Activated naive CD4-positive, alpha-beta T cell treated with anti-CD3 and anti-CD28 coated beads, Interleukin-2, amount 50 U/mL, for 72 hours (primary cell): ENCODE results near the gene KIF1A. TPM values are rescaled to one million over a fixed set of nuclear protein-coding genes. Genes with fewer than 3 reads are reported as not detected.

ENCODE experiments used
- ATAC-seq, 2 donors: fragments of 150-1000 bp; cut with Tn5 transposase; 2 replicates each; pipeline ENCODE4 v1.10.0; 2021; ENCODE audit warnings: mild to moderate bottlenecking in 2 of 2, moderate library complexity in 2 of 2
- DNase-seq, 2 donors: peaks; one replicate each; pipeline ENCODE4 v3.0.0; 2021 to 2022; ENCODE audit warnings: low spot score in 2 of 2
- H3K27ac Mint-ChIP-seq, 2 donors: one replicate each; pipeline ENCODE4 v1.8.0; 2022; ENCODE audit warnings: mild to moderate bottlenecking in 2 of 2, mixed read lengths in 2 of 2
- H3K36me3 Mint-ChIP-seq, 2 donors: one replicate each; pipeline ENCODE4 v1.8.0; 2022; ENCODE audit warnings: mixed read lengths in 2 of 2
- H3K9me3 Mint-ChIP-seq, 2 donors: one replicate each; pipeline ENCODE4 v1.8.0; 2022; ENCODE audit warnings: mixed read lengths in 2 of 2
- total RNA-seq, 2 donors: library from RNA; stranded (reverse); gene quantifications; one replicate each; pipeline ENCODE4 v1.2.3, GENCODE V29; 2022

Gene KIF1A
- total RNA-seq, 2 donors from 2014 or later = 2.1 to 6.6 TPM

GRCh38 chr2:240777456-240778212 lies 42.4 kb downstream of the KIF1A start:
- Mint-ChIP-seq H3K27ac (no peak overlapping the region), H3K36me3 (no peaks in the 10 kb centered on the region), H3K9me3 (no peaks in the 10 kb centered on the region)
- DNase-seq (no peak), ATAC-seq (no peak)

- Mint-ChIP-seq H3K27ac (no peak overlapping the region), H3K36me3 (no peaks in the 10 kb centered on the region), H3K9me3 (no peaks in the 10 kb centered on the region)
- DNase-seq (no peak), ATAC-seq (no peak)
These were observed 44.1 kb downstream of the KIF1A start for GRCh38 chr2:240775905-240776304.

GRCh38 chr2:240774856-240775255 lies 45.2 kb downstream of the KIF1A start:
- H3K9me3 Mint-ChIP-seq = no peaks in the 10 kb centered on the region
- no peak for ATAC-seq
- no peaks in the 10 kb centered on the region for H3K36me3 Mint-ChIP-seq
- no peak overlapping the region for H3K27ac Mint-ChIP-seq
- no peak for DNase-seq

- no peak overlapping the region for H3K27ac Mint-ChIP-seq
- ATAC-seq = no peak
- no peaks in the 10 kb centered on the region for H3K9me3 Mint-ChIP-seq
- no peaks in the 10 kb centered on the region for H3K36me3 Mint-ChIP-seq
- DNase-seq = no peak
These were observed 50.9 kb downstream of the KIF1A start for GRCh38 chr2:240769096-240769495.

- H3K36me3 Mint-ChIP-seq = no peaks in the 10 kb centered on the region
- DNase-seq (no peak), ATAC-seq (no peak)
- H3K27ac Mint-ChIP-seq = no peak overlapping the region
- no peaks in the 10 kb centered on the region for H3K9me3 Mint-ChIP-seq
These were observed 51.8 kb downstream of the KIF1A start for GRCh38 chr2:240768216-240768615.

GRCh38 chr2:240767341-240767740 lies 52.7 kb downstream of the KIF1A start:
- DNase-seq (no peak), ATAC-seq (no peak)
- Mint-ChIP-seq H3K9me3 (no peaks in the 10 kb centered on the region), H3K27ac (peak overlapping the region in 1 of 2 donors; percentile 44), H3K36me3 (no peaks in the 10 kb centered on the region)

GRCh38 chr2:240766072-240766471 lies 53.9 kb downstream of the KIF1A start:
- Mint-ChIP-seq H3K9me3 (no peaks in the 10 kb centered on the region), H3K27ac (no peak overlapping the region)
- no peak for ATAC-seq

GRCh38 chr2:240765007-240765406 lies 55.0 kb downstream of the KIF1A start:
- ATAC-seq = no peak
- Mint-ChIP-seq H3K36me3 (no peaks in the 10 kb centered on the region), H3K27ac (no peak overlapping the region), H3K9me3 (no peaks in the 10 kb centered on the region)
- DNase-seq = no peak

More at GRCh38 chr2:240766072-240766471, 53.9 kb downstream of the KIF1A start:
- H3K36me3 Mint-ChIP-seq = no peaks in the 10 kb centered on the region
- no peak for DNase-seq

GRCh38 chr2:240764605-240765004 lies 55.4 kb downstream of the KIF1A start:
- no peak for ATAC-seq
- no peaks in the 10 kb centered on the region for H3K36me3 Mint-ChIP-seq
- H3K9me3 Mint-ChIP-seq = no peaks in the 10 kb centered on the region
- H3K27ac Mint-ChIP-seq = no peak overlapping the region
- no peak for DNase-seq

- ATAC-seq (no peak), DNase-seq (no peak)
- Mint-ChIP-seq H3K27ac (no peak overlapping the region), H3K36me3 (no peaks in the 10 kb centered on the region), H3K9me3 (no peaks in the 10 kb centered on the region)
These were observed 57.0 kb downstream of the KIF1A start for GRCh38 chr2:240762971-240763370.

GRCh38 chr2:240762249-240762648 lies 57.8 kb downstream of the KIF1A start:
- H3K36me3 Mint-ChIP-seq = no peaks in the 10 kb centered on the region
- H3K27ac Mint-ChIP-seq = no peak overlapping the region
- ATAC-seq (no peak), DNase-seq (no peak)
- no peaks in the 10 kb centered on the region for H3K9me3 Mint-ChIP-seq

GRCh38 chr2:240760576-240761246 lies 59.3 kb downstream of the KIF1A start:
- no peaks in the 10 kb centered on the region for H3K36me3 Mint-ChIP-seq
- ATAC-seq (no peak), DNase-seq (no peak)
- H3K9me3 Mint-ChIP-seq = no peaks in the 10 kb centered on the region
- no peak overlapping the region for H3K27ac Mint-ChIP-seq

- H3K9me3 Mint-ChIP-seq = no peaks in the 10 kb centered on the region
These were observed 59.9 kb downstream of the KIF1A start for GRCh38 chr2:240760121-240760520.

GRCh38 chr2:240759459-240759858 lies 60.6 kb downstream of the KIF1A start:
- Mint-ChIP-seq H3K9me3 (no peaks in the 10 kb centered on the region), H3K36me3 (no peaks in the 10 kb centered on the region), H3K27ac (no peak overlapping the region)
- DNase-seq (peak in 1 of 2 donors; percentile 80), ATAC-seq (peak; percentile 38 to 98)

More at GRCh38 chr2:240760121-240760520, 59.9 kb downstream of the KIF1A start:
- Mint-ChIP-seq H3K27ac (no peak overlapping the region), H3K36me3 (no peaks in the 10 kb centered on the region)
- no peak for DNase-seq
- ATAC-seq = no peak

- no peak for DNase-seq
- H3K36me3 Mint-ChIP-seq = no peaks in the 10 kb centered on the region
- H3K27ac Mint-ChIP-seq = no peak overlapping the region
- no peaks in the 10 kb centered on the region for H3K9me3 Mint-ChIP-seq
- ATAC-seq = no peak
These were observed 62.9 kb downstream of the KIF1A start for GRCh38 chr2:240757086-240757614.

- DNase-seq (no peak), ATAC-seq (no peak)
- H3K27ac Mint-ChIP-seq = no peak overlapping the region
- H3K36me3 Mint-ChIP-seq = no peaks in the 10 kb centered on the region
- no peaks in the 10 kb centered on the region for H3K9me3 Mint-ChIP-seq
These were observed 67.8 kb downstream of the KIF1A start for GRCh38 chr2:240752209-240752608.

- ATAC-seq = no peak
- Mint-ChIP-seq H3K9me3 (no peaks in the 10 kb centered on the region), H3K27ac (no peak overlapping the region), H3K36me3 (no peaks in the 10 kb centered on the region)
- no peak for DNase-seq
These were observed 69.6 kb downstream of the KIF1A start for GRCh38 chr2:240750409-240750808.

- DNase-seq = no peak
- H3K36me3 Mint-ChIP-seq = no peaks in the 10 kb centered on the region
- no peak overlapping the region for H3K27ac Mint-ChIP-seq
- no peak for ATAC-seq
- no peaks in the 10 kb centered on the region for H3K9me3 Mint-ChIP-seq
These were observed 70.5 kb downstream of the KIF1A start for GRCh38 chr2:240749516-240749915.
